Panc1 (cell line): ENCODE data around the gene VNN1. TPM values are rescaled to one million over a fixed set of nuclear protein-coding genes. Genes with fewer than 3 reads are reported as not detected.

Experiments
- ATAC-seq: fragments of 200-7000 bp; cut with Tn5 transposase; 2 replicates; pipeline ENCODE4 v1.9.1; 2020; ENCODE audit warnings: mild to moderate bottlenecking, moderate library complexity
- BruUV-seq: library from RNA; stranded (reverse); fragments of 400-500 nt; replicated peaks from 2 replicates; lab custom pipeline; 2021; lab: Mats Ljungman, UMichigan
- CTCF ChIA-PET: fragments of 300-600 bp; sonication (Branson Sonifier 250); formaldehyde crosslinking; loops from one replicate; lab custom pipeline; 2022; ENCODE audit warnings: antibody characterized with exemption; lab: Charles Lee
- POLR2A ChIA-PET: fragments of 300-600 bp; sonication (Branson Sonifier 250); formaldehyde crosslinking; loops from one replicate; lab custom pipeline; 2022; ENCODE audit warnings: antibody characterized with exemption; lab: Charles Lee
- DNase-seq: peaks from one replicate; pipeline ENCODE4 v3.0.0-alpha.2; 2010; ENCODE audit warnings: low read depth, low spot score
- H3K27ac ChIP-seq: 2 replicates; pipeline ENCODE4 v1.5.1; 2011; ENCODE audit warnings: mild to moderate bottlenecking, low read length, inconsistent platforms
- H3K27me3 ChIP-seq: fragments of 200-500 bp; sonication (Bioruptor generic); 2 replicates; pipeline ENCODE4 v1.6.0; 2014; ENCODE audit warnings: low read length, inconsistent platforms; ENCODE audit not compliant: control insufficient read depth, insufficient read depth
- H3K36me3 ChIP-seq: fragments of 200-500 bp; sonication (Bioruptor generic); 2 replicates; pipeline ENCODE4 v1.5.1; 2014; ENCODE audit warnings: inconsistent platforms, mild to moderate bottlenecking, low read length, moderate library complexity; ENCODE audit not compliant: control insufficient read depth, insufficient read depth
- H3K4me1 ChIP-seq: 2 replicates; pipeline ENCODE4 v1.5.1; 2011; ENCODE audit warnings: inconsistent platforms, mild to moderate bottlenecking, low read length, moderate library complexity; ENCODE audit not compliant: control insufficient read depth, insufficient read depth
- H3K4me3 ChIP-seq, 2 experiments: 2 replicates each; pipeline ENCODE4 v1.5.1; 2011 to 2012; ENCODE audit warnings: low read depth in 2 of 2, low read length in 2 of 2, mild to moderate bottlenecking in 2 of 2, inconsistent platforms in 1 of 2, moderate library complexity in 1 of 2
- H3K9me3 ChIP-seq: fragments of 200-500 bp; sonication (Bioruptor generic); 2 replicates; pipeline ENCODE4 v1.5.1; 2014; ENCODE audit warnings: low read depth, mild to moderate bottlenecking, inconsistent platforms, low read length, moderate library complexity; ENCODE audit not compliant: control insufficient read depth, insufficient read depth
- POLR2AphosphoS5 ChIP-seq: IDR thresholded peaks from 2 replicates; pipeline ENCODE4 v1.6.1; 2012; ENCODE audit warnings: mild to moderate bottlenecking, low read depth, low read length, moderate library complexity
- SIN3A ChIP-seq: IDR thresholded peaks from 2 replicates; pipeline ENCODE4 v1.6.1; 2012; ENCODE audit warnings: low read depth, mild to moderate bottlenecking, low read length, moderate library complexity, borderline replicate concordance; ENCODE audit not compliant: insufficient read depth
- TCF7L2 ChIP-seq: IDR thresholded peaks from 2 replicates; pipeline ENCODE4 v1.6.1; 2011; ENCODE audit warnings: mild to moderate bottlenecking, low read depth, low read length, inconsistent platforms
- in situ Hi-C: cut with HindIII; loops from 2 replicates; pipeline ENCODE4 v1.10.0; 2016; ENCODE audit warnings: low sequenced_read_pairs, low pct_unique_long_range_greater_than_20kb
- intact Hi-C: fragments of 100-400 bp; cut with micrococcal nuclease; formaldehyde crosslinking; loops from one replicate; pipeline ENCODE4 v1.10.0; 2022; ENCODE audit not compliant: unreplicated experiment
- total RNA-seq: library from RNA; stranded (reverse); gene quantifications from one replicate; pipeline ENCODE4 v1.2.1, GENCODE V29; 2021; ENCODE audit not compliant: unreplicated experiment
- TF ChIP-seq, protein P1 (sequence below): fragments of 450-650 bp; IDR thresholded peaks from 2 replicates; pipeline ENCODE4 v1.5.1; 2017; ENCODE audit warnings: mild to moderate bottlenecking
- TF ChIP-seq, protein P2 (sequence below), 2 experiments: IDR thresholded peaks; 2 replicates each; pipeline ENCODE4 v1.6.1; 2011 to 2012; ENCODE audit warnings: low read depth in 2 of 2, control low read depth in 1 of 2, low read length in 1 of 2, mild to moderate bottlenecking in 1 of 2, moderate library complexity in 1 of 2; ENCODE audit not compliant: insufficient read depth in 1 of 2

Gene VNN1
- total RNA-seq, 1 experiment from 2014 or later = not detected

DNA sequence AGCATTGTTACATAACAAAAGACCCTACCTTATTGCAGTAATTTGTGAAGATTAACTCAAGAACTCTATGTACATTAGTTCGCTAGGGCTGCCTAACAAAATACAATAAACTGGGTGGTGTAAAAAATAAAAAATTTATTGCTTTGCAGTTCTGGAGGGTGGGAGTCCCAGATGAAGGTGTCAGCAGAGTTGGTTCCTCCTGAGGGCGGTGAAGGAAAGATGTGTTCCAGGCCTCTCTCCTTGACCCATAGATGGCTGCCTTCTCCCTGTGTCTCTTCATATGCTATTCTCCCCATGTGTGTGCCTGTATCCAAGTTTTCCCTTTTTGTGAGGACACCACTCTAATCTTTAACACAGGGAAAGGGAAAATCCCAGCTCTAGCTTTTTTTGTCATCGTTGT lies 305 bp upstream of the VNN1 start:
- Histone ChIP-seq H3K27me3 (no peaks in the 10 kb centered on the region), H3K36me3 (no peaks in the 10 kb centered on the region), H3K9me3 (no peaks in the 10 kb centered on the region), H3K4me1 (no peaks in the 10 kb centered on the region), H3K4me3 (no peak overlapping the region), H3K27ac (no peak overlapping the region)
- DNase-seq (no peak), ATAC-seq (no peak)
- in situ Hi-C loops (no loop called here), intact Hi-C loops (loop anchor here (5.0 kb wide), 1 partner anchor 182 kb away; no protein-coding TSS in a partner anchor)
- ChIA-PET CTCF (no interaction called here), POLR2A (no interaction called here)
- TF ChIP-seq, protein P1, sequence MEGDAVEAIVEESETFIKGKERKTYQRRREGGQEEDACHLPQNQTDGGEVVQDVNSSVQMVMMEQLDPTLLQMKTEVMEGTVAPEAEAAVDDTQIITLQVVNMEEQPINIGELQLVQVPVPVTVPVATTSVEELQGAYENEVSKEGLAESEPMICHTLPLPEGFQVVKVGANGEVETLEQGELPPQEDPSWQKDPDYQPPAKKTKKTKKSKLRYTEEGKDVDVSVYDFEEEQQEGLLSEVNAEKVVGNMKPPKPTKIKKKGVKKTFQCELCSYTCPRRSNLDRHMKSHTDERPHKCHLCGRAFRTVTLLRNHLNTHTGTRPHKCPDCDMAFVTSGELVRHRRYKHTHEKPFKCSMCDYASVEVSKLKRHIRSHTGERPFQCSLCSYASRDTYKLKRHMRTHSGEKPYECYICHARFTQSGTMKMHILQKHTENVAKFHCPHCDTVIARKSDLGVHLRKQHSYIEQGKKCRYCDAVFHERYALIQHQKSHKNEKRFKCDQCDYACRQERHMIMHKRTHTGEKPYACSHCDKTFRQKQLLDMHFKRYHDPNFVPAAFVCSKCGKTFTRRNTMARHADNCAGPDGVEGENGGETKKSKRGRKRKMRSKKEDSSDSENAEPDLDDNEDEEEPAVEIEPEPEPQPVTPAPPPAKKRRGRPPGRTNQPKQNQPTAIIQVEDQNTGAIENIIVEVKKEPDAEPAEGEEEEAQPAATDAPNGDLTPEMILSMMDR = no peak
- TF ChIP-seq, protein P2, sequence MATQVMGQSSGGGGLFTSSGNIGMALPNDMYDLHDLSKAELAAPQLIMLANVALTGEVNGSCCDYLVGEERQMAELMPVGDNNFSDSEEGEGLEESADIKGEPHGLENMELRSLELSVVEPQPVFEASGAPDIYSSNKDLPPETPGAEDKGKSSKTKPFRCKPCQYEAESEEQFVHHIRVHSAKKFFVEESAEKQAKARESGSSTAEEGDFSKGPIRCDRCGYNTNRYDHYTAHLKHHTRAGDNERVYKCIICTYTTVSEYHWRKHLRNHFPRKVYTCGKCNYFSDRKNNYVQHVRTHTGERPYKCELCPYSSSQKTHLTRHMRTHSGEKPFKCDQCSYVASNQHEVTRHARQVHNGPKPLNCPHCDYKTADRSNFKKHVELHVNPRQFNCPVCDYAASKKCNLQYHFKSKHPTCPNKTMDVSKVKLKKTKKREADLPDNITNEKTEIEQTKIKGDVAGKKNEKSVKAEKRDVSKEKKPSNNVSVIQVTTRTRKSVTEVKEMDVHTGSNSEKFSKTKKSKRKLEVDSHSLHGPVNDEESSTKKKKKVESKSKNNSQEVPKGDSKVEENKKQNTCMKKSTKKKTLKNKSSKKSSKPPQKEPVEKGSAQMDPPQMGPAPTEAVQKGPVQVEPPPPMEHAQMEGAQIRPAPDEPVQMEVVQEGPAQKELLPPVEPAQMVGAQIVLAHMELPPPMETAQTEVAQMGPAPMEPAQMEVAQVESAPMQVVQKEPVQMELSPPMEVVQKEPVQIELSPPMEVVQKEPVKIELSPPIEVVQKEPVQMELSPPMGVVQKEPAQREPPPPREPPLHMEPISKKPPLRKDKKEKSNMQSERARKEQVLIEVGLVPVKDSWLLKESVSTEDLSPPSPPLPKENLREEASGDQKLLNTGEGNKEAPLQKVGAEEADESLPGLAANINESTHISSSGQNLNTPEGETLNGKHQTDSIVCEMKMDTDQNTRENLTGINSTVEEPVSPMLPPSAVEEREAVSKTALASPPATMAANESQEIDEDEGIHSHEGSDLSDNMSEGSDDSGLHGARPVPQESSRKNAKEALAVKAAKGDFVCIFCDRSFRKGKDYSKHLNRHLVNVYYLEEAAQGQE (IDR thresholded peaks at IDR 0.05; ENCODE audit: insufficient read depth in 1 of 2, low read depth in 2 of 2, low read length in 1 of 2) = no peak
- no TSS peak for BruUV-seq

DNA sequence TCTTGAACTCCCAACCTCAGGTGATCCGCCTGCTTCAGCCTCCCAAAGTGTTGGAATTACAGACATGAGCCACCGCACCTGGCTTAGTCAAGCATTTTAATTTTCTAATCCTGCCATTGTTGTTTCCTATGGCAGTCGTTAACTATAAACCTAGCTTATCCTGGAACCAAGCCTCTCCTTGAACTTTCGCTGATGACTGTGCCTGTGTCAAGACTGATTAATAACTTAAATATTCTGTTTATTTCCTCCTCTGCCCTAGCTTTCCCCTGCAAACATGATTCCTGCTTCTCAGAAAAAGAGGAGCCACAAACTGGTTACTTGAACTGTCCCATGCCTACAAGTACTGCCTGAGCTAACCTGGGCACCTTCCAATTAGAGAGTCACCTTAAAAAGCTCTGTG lies 1.5 kb downstream of the VNN1 start:
- Histone ChIP-seq H3K27ac (no peak overlapping the region), H3K36me3 (no peaks in the 10 kb centered on the region), H3K4me3 (no peak overlapping the region), H3K4me1 (no peaks in the 10 kb centered on the region), H3K27me3 (no peaks in the 10 kb centered on the region), H3K9me3 (no peaks in the 10 kb centered on the region)
- ChIA-PET POLR2A (no interaction called here), CTCF (no interaction called here)
- intact Hi-C loops (loop anchor here (5.0 kb wide), 1 partner anchor 180 kb away; no protein-coding TSS in a partner anchor), in situ Hi-C loops (no loop called here)
- TF ChIP-seq, protein P1 = no peak
- TF ChIP-seq SIN3A = no peak
- TF ChIP-seq, protein P2 (IDR thresholded peaks at IDR 0.05; ENCODE audit: insufficient read depth in 1 of 2, low read depth in 2 of 2, low read length in 1 of 2) = no peak
- no peak for TF ChIP-seq POLR2AphosphoS5
- TF ChIP-seq TCF7L2 = no peak
- DNase-seq = peak; percentile 60
- ATAC-seq = peak; percentile 69
- no TSS peak for BruUV-seq
